HEK293 (cell line): ENCODE measurements around the gene CFAP90.

Experiments used
- CTCF ChIA-PET: fragments of 350-600 bp; formaldehyde crosslinking; extraction: SDS; loops from one replicate; lab custom pipeline; 2021; ENCODE audit warnings: antibody characterized with exemption; lab: Yijun Ruan, JAX
- POLR2A ChIA-PET: fragments of 300-600 bp; formaldehyde crosslinking; extraction: SDS; loops from one replicate; lab custom pipeline; 2020; ENCODE audit warnings: antibody characterized with exemption, inconsistent platforms; lab: Yijun Ruan, JAX
- H3K27ac ChIP-seq: fragments of 200-500 bp; sonication (Bioruptor generic); 2 replicates; pipeline ENCODE4 v1.5.1; 2014; ENCODE audit warnings: low read depth, low read length, control low read depth, inconsistent platforms; ENCODE audit errors: extremely low read depth
- H3K36me3 ChIP-seq, 2 experiments: fragments of 200-500 bp in 1 of 2; sonication (Bioruptor generic) in 1 of 2; 1 replicate in 1 of 2; 2 replicates in 1 of 2; pipeline ENCODE4 v1.5.1; 2014 to 2017; ENCODE audit warnings: inconsistent platforms in 2 of 2, low read length in 2 of 2; ENCODE audit not compliant: control insufficient read depth in 2 of 2, insufficient read depth in 1 of 2
- H3K4me1 ChIP-seq: fragments of 200-500 bp; sonication (Bioruptor generic); 2 replicates; pipeline ENCODE4 v1.5.1; 2014; ENCODE audit warnings: mild to moderate bottlenecking, low read length, inconsistent platforms; ENCODE audit not compliant: control insufficient read depth, insufficient read depth
- H3K4me3 ChIP-seq: 2 replicates; pipeline ENCODE4 v1.5.1; 2011; ENCODE audit warnings: low read depth, mild to moderate bottlenecking, control low read depth, low read length, moderate library complexity
- H3K9me3 ChIP-seq: fragments of 200-500 bp; sonication (Bioruptor generic); 2 replicates; pipeline ENCODE4 v1.5.1; 2014; ENCODE audit warnings: low read depth, low read length, inconsistent platforms; ENCODE audit not compliant: control insufficient read depth, insufficient read depth
- GFI1B ChIP-seq: fragments of 450-650 bp; formaldehyde crosslinking; IDR thresholded peaks from 2 replicates; pipeline ENCODE4 v1.5.1; 2016; ENCODE audit warnings: missing biosample characterization, missing genetic modification characterization
- KLF9 ChIP-seq: fragments of 450-650 bp; formaldehyde crosslinking; IDR thresholded peaks from 2 replicates; pipeline ENCODE4 v1.5.1; 2016; ENCODE audit warnings: missing biosample characterization, missing genetic modification characterization, low read depth
- OVOL3 ChIP-seq: fragments of 450-650 bp; formaldehyde crosslinking; IDR thresholded peaks from 2 replicates; pipeline ENCODE4 v1.5.1; 2016; ENCODE audit warnings: missing biosample characterization, missing genetic modification characterization
- ZFHX2 ChIP-seq: fragments of 450-650 bp; formaldehyde crosslinking; conservative IDR thresholded peaks from 2 replicates; pipeline ENCODE4 v1.5.1; 2016; ENCODE audit warnings: missing biosample characterization, missing genetic modification characterization
- ZNF19 ChIP-seq: fragments of 450-650 bp; formaldehyde crosslinking; IDR thresholded peaks from 2 replicates; pipeline ENCODE4; 2016; ENCODE audit warnings: missing biosample characterization, missing genetic modification characterization, low read depth
- ZNF274 ChIP-seq, 2 experiments: fragments of 200-500 bp in 1 of 2; fragments of 450-650 bp in 1 of 2; sonication (Bioruptor generic) in 1 of 2; formaldehyde crosslinking in 1 of 2; IDR thresholded peaks; 2 replicates each; pipeline versions ENCODE4 v1.5.1 to v1.6.1; 2014 to 2016; ENCODE audit warnings: borderline replicate concordance in 1 of 2, inconsistent platforms in 1 of 2, low read length in 1 of 2, missing biosample characterization in 1 of 2, missing genetic modification characterization in 1 of 2
- ZNF292 ChIP-seq: fragments of 450-650 bp; formaldehyde crosslinking; IDR thresholded peaks from 2 replicates; pipeline ENCODE4 v1.5.1; 2016; ENCODE audit warnings: low read depth, missing biosample characterization, missing genetic modification characterization, borderline replicate concordance
- ZNF311 ChIP-seq: fragments of 450-650 bp; formaldehyde crosslinking; IDR thresholded peaks from 2 replicates; pipeline ENCODE4 v1.5.1; 2017; ENCODE audit warnings: missing biosample characterization, missing genetic modification characterization, borderline replicate concordance
- ZNF354C ChIP-seq: fragments of 450-650 bp; formaldehyde crosslinking; IDR thresholded peaks from 2 replicates; pipeline ENCODE4 v1.5.1; 2016; ENCODE audit warnings: missing biosample characterization, missing genetic modification characterization, low read depth, borderline replicate concordance
- ZNF549 ChIP-seq: fragments of 450-650 bp; IDR thresholded peaks from 2 replicates; pipeline ENCODE4 v1.5.1; 2018; ENCODE audit warnings: missing biosample characterization, missing genetic modification characterization, mild to moderate bottlenecking, inconsistent platforms, moderate library complexity
- ZNF558 ChIP-seq: fragments of 450-650 bp; formaldehyde crosslinking; IDR thresholded peaks from 2 replicates; pipeline ENCODE4 v1.5.1; 2016; ENCODE audit warnings: missing biosample characterization, missing genetic modification characterization
- TF ChIP-seq, protein P1 (sequence below): fragments of 450-650 bp; formaldehyde crosslinking; IDR thresholded peaks from 2 replicates; pipeline ENCODE4 v1.5.1; 2016; ENCODE audit warnings: missing biosample characterization, missing genetic modification characterization, borderline replicate concordance
- TF ChIP-seq, protein P2 (sequence below): fragments of 450-650 bp; formaldehyde crosslinking; IDR thresholded peaks from 2 replicates; pipeline ENCODE4 v1.5.1; 2016; ENCODE audit warnings: missing biosample characterization, missing genetic modification characterization, low read depth
- TF ChIP-seq, protein P3 (sequence below): fragments of 450-650 bp; formaldehyde crosslinking; IDR thresholded peaks from 2 replicates; pipeline ENCODE4 v1.5.1; 2017; ENCODE audit warnings: missing biosample characterization, missing genetic modification characterization

CFAP90 gene

DNA sequence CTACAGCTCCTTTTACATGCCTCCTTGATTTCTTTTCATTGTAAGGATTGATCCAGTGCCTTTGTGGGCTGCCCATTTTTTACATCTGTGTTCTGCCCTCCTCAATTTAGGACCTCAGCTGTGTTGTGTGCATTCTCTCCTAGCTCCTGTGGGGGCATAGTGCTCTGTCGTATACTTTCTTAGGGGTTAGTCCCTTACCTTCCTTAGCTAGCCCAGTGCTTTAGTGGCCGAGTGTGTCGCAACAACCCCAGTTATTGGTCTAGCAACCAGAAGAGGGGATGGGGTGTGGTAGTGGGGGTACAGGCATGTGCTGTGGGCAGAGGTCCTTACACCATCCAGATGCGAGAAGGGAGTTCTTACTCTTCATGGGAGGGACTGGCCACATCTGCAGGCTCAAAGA lies 30.2 kb upstream of the CFAP90 start:
- Histone ChIP-seq H3K36me3 (peaks cover 43 to 95% of the 10 kb centered on the region in 2 experiments), H3K9me3 (no peaks in the 10 kb centered on the region), H3K4me1 (no peaks in the 10 kb centered on the region), H3K27ac (no peak overlapping the region), H3K4me3 (no peak overlapping the region)
- ChIA-PET CTCF (interaction anchor here (0.5 to 0.6 kb wide), 2 partner anchors 600 to 1478 kb away, joined by 3 read pairs; no protein-coding TSS in a partner anchor), POLR2A (interaction anchor here (6.2 kb wide), 1 partner anchor 12 kb away, joined by 22 read pairs; the partner anchor contains the start of genes FASTKD3 and MTRR)
- TF ChIP-seq, protein P1, sequence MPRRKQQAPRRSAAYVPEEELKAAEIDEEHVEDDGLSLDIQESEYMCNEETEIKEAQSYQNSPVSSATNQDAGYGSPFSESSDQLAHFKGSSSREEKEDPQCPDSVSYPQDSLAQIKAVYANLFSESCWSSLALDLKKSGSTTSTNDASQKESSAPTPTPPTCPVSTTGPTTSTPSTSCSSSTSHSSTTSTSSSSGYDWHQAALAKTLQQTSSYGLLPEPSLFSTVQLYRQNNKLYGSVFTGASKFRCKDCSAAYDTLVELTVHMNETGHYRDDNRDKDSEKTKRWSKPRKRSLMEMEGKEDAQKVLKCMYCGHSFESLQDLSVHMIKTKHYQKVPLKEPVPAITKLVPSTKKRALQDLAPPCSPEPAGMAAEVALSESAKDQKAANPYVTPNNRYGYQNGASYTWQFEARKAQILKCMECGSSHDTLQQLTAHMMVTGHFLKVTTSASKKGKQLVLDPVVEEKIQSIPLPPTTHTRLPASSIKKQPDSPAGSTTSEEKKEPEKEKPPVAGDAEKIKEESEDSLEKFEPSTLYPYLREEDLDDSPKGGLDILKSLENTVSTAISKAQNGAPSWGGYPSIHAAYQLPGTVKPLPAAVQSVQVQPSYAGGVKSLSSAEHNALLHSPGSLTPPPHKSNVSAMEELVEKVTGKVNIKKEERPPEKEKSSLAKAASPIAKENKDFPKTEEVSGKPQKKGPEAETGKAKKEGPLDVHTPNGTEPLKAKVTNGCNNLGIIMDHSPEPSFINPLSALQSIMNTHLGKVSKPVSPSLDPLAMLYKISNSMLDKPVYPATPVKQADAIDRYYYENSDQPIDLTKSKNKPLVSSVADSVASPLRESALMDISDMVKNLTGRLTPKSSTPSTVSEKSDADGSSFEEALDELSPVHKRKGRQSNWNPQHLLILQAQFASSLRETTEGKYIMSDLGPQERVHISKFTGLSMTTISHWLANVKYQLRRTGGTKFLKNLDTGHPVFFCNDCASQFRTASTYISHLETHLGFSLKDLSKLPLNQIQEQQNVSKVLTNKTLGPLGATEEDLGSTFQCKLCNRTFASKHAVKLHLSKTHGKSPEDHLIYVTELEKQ (tag by site-specific recombination), result no peak
- TF ChIP-seq OVOL3 (tag by site-specific recombination) (no peak), ZNF274 (IDR thresholded peaks at IDR 0.05; ENCODE audit: low read length) (no peak), ZNF274 (tag by site-specific recombination; IDR thresholded peaks at IDR 0.05; ENCODE audit: borderline replicate concordance) (no peak), ZNF549 (tag by site-specific recombination) (no peak), KLF9 (tag by site-specific recombination) (no peak), ZFHX2 (tag by site-specific recombination) (no peak), ZNF19 (tag by site-specific recombination) (no peak), ZNF354C (no peak), ZNF558 (tag by site-specific recombination) (no peak), GFI1B (tag by site-specific recombination) (no peak), ZNF311 (tag by site-specific recombination) (no peak)
- TF ChIP-seq, protein P2, sequence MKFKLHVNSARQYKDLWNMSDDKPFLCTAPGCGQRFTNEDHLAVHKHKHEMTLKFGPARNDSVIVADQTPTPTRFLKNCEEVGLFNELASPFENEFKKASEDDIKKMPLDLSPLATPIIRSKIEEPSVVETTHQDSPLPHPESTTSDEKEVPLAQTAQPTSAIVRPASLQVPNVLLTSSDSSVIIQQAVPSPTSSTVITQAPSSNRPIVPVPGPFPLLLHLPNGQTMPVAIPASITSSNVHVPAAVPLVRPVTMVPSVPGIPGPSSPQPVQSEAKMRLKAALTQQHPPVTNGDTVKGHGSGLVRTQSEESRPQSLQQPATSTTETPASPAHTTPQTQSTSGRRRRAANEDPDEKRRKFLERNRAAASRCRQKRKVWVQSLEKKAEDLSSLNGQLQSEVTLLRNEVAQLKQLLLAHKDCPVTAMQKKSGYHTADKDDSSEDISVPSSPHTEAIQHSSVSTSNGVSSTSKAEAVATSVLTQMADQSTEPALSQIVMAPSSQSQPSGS (tag by site-specific recombination), result no peak

DNA sequence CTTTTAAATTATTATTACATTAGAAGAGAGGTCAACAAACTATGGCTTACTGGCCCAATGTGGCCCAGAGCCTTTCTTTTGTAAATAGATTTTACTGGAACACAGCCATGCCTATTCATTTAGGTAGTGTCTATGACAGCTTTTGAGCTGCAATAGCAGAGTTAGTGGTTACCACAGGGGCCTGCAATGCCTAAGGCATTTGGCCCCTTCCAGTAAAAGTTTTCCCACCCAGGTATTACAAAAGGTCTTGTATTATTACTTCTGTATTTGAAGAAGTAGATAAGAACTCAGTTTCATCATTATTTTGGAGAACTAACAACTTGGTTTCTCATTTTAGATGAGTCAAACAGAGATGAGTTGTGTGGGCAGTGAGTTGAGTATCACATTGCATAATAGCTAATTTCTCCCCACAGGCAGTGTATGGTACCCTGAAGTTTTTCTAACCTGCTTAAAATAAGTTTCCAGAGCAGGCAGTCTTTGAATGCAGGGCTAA lies 27.5 kb upstream of the CFAP90 start:
- CTCF ChIA-PET, result interaction anchor here (1.2 to 5.6 kb wide), 2 partner anchors 8 to 11 kb away, joined by 3 to 32 read pairs; no protein-coding TSS in a partner anchor
- POLR2A ChIA-PET, result interaction anchor here (6.2 kb wide), 1 partner anchor 9 kb away, joined by 22 read pairs; the partner anchor contains the start of genes FASTKD3 and MTRR

More for the DNA sequence above, 27.5 kb upstream of the CFAP90 start:
- Histone ChIP-seq H3K4me3 (no peak overlapping the region), H3K36me3 (peaks cover 46 to 95% of the 10 kb centered on the region in 2 experiments), H3K9me3 (no peaks in the 10 kb centered on the region), H3K27ac (no peak overlapping the region), H3K4me1 (no peaks in the 10 kb centered on the region)
- TF ChIP-seq, protein P3, sequence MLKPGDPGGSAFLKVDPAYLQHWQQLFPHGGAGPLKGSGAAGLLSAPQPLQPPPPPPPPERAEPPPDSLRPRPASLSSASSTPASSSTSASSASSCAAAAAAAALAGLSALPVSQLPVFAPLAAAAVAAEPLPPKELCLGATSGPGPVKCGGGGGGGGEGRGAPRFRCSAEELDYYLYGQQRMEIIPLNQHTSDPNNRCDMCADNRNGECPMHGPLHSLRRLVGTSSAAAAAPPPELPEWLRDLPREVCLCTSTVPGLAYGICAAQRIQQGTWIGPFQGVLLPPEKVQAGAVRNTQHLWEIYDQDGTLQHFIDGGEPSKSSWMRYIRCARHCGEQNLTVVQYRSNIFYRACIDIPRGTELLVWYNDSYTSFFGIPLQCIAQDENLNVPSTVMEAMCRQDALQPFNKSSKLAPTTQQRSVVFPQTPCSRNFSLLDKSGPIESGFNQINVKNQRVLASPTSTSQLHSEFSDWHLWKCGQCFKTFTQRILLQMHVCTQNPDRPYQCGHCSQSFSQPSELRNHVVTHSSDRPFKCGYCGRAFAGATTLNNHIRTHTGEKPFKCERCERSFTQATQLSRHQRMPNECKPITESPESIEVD (tag by site-specific recombination), result peak; percentile 53
- no peak for TF ChIP-seq ZNF292 (tag by site-specific recombination)
